Islet of Langerhans (tissue), 1 donor: ENCODE results near the gene RFX2.
"Not testable (repeated sequence)": the region's sequence is repeated elsewhere in the genome, so short reads cannot be mapped to it uniquely, and the experiment has no call there.

Experiments used
- FAIRE-seq: peaks from one replicate; lab custom pipeline; 2011; peaks lifted over from hg19 to GRCh38; lab: Jason Lieb, UNC

RFX2 gene

DNA sequence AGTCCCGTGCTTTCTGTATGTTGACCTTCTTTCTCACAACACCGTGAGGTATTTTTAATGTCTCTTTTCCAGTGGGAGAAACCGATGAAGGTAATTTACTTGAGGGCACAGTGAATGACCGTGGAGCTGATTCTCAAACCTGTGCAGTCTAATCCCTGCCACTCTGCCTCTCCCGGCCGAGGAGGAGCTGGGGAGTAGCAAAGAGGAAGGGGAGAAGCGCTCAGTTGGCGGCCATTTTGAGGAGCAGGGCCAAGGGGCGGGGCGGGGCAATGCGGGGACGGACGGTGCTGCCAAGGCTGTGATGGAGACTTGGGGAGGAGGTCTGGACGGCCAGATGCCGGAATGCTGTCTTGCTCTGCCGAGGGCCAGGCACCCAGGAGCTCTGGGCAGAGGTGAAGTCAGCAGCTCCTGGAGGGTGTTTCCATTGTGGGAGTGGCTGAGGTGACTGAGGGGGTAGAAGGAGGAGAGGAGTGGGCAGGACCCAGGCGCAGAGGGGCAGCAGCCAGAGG lies 120.0 kb downstream of the RFX2 start:
- no peak for FAIRE-seq

DNA sequence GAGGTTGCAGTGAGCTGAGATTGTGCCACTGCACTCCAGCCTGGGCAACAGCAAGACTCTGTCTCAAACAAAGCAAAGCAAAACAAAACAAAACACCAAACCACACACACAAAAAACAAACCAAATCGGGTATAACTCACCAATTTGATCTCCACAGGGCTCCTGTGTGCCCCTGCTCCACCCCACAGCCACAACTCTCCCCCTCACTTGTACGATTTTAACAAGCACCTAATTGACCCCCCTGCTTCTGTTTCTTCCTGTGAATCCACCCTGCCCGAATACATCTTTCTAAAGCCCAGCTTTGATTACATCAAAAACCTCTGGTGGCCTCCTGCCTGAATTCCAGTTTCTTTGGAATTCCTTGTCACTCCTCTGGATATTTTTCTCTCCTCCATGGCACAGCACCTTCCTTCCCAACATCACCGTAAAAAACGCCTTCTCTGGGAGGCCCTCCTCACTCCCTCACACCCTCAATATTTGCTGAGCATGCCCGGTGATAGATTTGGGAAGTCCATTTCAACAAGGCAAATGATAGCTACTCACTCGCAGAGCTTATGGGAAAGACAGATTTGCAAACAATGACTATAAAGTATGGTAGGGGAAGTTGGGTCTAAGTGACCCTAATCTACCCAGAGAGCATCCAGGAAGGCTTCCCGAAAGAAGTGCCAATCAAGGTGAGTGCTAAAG lies 120.8 kb downstream of the RFX2 start:
- FAIRE-seq = no peak

DNA sequence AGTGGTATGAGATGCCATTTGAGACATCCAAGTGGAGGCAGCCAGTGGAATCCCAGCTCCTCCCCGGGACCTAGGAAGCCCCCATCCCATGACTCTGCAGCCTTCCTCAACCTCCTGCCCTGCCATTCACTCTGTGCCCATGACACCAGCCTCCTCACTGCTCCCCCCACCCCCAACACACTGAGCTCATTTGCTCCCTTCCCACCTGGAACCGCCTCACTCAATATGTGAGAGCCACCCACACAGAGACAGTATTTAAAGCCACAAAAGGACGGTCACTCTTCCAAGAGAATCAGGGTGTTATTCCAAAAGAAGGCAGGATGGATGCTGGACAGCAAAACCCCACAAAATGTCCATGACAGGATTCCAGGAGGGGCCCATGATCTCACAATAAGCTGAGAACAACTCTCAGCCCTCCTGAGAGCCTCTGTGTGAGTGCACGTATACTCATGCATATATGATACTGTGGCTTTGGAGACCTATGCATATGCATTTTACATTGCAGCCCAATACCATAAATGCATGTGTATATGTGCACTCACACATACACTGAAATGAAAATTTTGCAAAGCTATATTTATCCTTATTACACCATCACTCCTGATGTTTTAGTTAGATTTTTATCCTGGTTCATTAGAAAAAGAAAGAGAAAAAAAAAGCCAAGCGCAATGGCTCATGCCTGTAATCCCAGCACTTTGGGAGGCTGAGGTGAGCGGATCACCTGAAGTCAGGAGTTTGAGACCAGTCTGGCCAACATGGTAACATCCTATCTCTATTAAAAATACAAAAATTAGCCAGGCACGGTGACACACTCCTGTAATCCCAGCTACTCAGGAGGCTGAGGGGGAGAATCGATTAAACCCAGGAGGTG lies 121.5 kb downstream of the RFX2 start:
- FAIRE-seq = no peak

DNA sequence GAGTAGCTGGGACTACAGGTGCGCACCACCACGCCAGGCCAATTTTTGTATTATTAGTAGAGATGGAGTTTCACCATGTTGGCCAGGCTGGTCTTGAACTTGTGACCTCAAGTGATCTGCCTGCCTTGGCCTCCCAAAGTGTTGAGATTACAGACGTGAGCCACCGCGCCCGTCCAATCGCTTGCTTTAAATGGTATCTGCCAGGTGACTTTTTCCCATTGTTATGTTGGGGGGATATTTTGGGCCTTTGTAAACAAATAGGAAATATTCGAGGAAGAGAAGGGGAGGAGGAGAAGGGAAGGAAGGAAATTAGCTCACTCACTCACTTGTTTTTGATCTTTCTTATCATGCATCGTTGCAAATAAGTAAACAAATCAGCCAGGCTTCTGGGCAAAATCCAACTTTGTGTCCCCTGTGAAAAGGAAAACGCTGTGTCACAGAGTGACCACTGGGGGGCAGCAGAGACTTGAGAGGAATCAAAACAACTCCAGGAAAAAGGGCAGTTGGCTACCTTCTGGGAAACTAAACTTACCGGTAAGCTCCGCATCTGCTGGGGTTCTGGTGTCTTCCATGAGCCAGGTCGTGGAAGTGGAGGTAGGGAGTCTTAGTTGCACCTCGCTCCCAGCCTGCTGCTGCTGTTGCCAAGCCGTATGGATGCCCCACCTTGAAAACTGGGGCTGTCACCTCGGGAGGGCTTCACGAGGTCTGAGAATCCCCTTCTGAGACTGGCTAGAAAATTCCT lies 123.1 kb downstream of the RFX2 start:
- FAIRE-seq = peak; percentile 61

DNA sequence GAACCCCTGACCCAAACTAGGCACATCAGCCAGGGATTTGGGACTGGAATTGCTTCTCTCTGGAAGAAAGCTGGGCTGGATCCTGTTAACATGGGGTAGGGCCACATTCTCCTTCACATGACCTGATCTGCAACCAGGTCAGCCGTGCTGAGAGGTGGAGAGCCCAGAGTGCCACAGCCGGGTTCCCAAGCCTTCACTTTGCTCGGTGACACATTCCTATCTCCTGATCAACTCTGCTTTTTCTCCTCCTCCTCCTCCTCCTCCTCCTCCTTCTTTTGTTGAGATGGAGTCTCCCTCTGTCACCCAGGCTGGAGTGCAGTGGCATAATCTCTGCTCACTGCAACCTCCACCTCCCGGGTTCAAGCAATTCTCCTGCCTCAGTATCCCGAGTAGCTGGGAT lies 124.5 kb downstream of the RFX2 start:
- FAIRE-seq = not testable (repeated sequence)

DNA sequence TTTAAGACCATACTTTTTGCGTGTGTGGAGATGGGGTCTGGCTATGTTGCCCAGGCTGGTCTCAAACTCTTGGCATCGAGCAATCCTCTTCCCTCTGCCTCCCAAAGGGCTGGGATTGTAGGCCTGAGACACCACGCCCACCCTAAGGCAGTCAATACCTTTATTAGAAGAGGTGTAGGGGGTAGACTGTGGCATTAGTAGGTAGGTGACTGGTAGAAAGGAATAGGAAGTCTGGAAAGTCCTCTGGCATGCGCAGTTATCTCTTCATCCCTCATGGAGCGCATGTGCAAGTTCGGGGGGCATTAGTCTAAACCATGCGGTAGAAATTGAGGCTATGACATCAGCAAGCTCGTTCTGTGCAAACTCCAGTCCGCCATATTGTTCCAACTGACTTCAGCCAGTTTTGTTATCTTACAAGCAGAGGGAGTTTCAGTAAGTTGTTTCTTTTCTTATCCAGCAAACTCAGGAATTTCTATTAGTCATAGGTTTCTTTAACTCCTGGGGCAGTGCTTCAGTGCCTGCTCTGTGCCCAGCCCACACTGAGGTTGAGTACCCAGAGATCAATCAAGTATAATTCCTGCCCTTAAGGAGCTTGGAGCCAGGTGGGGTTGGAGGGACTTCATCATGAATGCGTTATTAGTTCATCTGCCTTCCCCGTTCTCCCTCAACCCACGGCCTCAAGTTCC lies 125.1 kb downstream of the RFX2 start:
- FAIRE-seq = no peak

DNA sequence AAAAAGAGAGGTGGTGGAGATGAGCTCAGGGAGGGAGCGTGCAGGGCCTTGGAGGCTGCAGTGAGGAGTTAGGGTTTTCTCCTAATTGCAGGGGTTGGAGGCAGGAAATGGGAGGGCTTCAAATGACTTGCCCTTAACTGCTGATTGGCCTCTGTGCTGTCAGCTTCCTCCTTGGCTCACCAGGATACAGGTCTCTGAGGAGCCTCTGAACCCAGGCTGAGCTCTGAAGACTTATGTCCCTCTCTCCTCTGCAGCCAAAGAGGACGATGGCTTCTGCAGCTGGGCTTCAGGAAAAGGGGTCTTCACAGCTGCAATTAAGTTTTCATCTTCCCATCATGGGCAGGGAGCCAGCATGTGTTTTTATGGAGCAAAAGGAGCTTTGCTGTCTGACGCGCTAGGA lies 125.7 kb downstream of the RFX2 start:
- FAIRE-seq = no peak

DNA sequence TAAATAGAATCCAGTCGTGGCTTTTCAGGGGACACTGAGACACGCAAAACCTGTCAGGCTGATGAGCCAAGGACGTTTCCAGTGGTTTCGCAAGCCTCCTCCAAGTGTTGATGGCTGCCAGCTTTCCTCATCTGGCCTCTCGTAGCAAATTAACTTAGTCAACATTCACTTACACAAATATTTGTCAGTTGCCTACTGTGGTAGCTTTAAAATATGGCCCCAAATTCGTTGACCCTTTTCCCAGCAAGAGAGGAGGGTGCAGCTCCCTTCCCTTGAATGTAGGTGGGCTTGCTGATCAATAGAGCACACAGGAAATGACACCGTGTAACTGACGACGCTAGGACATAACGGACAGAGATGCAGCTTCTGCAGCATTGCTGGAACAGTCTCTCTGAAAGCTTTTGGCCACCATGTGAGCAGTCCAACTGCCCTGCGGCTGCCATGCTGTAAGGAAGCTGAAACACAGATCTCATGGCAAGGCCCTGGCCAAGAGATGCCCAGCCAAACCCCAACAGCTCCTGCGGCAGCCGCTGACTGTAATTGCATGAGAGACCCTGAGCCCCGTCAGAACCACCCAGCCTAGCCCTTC lies 126.8 kb downstream of the RFX2 start:
- no peak for FAIRE-seq

DNA sequence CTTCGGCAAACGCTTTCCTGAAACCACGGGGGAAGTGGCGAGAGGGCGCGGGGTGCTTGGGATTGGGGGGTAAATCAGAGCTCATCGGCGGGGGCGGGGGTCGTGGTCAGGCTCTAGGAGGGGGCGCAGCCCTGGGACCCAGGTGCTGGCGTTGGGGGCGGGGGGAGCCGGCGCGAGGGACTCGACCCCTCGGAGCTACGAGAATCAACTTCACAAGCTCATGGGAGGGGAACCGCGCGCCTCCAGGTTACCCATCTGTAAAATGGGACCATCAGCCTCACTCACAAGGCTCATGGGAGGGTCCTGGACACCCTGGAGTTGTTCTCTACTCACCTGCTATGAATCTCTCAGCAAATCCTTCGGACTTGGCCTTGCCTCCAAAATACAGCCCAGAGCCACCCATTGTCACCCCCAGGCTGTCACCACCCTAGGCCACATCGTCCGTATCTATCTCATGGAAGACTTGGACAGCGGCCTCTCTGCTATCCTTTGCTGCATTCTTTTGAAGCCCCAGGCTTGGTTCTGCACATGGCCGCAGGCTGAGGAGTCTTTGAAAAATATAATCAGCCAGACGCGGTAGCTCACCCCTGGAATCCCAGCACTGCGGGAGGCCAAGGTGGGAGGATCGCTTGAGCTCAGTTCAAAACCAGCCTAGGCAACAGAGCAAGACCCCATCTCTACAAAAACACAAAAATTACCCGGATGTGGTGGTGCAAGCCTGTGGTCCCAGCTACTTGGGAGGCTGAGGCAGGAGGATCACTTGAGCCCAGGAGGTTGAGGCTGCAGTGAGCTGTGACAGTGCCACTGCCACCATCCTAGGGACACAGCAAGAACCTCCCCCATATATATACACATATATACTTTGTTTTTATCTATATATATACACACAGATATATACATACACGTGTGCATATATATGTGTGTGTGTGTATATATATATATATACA lies 131.4 kb downstream of the RFX2 start:
- no peak for FAIRE-seq

DNA sequence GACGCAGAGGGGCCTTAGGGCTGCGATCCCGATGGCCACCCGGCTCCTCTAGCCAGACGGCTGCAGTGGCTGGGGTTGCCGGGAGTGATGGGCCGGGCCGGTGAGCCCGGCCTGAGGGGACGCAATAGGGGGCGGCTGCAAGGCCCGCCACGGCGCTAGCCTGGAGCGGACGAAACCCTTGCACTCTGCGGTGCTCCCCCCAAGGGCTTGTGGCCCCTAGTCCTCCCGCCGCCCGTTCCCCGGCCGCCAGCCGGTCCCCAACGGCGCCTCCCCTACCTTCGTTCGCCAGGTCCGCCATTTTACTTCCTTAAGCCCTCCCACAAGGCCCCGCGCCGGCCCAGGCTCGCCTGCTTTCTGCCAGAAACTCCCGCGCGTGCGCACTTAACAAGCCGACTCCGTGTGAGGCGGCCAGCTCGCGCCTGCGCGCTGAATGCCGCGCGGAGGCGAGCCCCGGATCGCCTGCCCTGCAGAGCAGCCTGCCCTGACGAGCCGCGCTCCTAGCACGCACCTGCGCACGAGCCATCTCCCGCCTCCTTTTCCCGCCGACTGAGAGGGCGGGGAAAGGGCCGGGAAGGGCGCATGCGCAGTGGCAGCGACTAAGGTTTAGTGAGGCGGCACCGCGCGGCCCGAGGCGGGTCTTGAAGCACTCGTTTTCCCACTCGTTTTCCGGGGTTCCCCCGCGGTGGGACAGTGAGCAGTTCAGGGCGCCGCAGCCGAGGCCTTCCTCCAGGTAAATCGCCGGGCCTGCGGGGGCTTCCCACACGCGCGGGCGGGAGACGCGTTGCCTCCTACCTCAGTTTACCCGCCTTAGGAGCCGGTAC lies 132.3 kb downstream of the RFX2 start, which contains the start of gene RANBP3:
Gene RANBP3, minus strand, starts transcription at position 356 of the 821 bp plus-strand sequence. Its CDS starts 58 bp downstream, at position 298.
- FAIRE-seq = no peak

DNA sequence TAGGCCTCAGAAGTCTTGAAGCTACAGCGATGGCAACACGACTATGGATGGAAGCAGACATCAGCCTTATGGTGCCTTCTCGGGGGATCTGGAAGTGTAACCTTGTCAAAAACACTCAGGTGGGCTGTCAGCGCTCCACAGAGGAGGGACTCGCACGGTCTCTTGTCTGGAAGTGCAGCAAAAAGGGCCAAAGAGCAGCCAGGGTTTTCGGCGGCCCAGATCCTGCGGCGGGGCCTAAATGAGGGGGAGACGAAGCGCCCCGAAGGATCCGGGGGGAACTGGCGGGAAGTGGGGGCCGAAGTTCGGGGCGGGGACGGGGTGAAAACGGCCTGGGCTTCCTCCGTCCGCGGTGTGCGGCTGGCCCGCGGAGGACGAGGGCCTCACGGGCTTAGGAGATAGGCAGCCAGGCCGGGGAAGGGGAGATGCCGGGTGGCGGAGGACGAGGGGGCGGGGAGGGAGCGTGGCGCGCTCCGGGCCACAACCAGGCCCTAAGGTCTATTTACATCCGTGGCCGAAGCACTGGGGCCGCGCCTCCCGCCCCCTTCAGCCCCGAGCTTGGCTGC lies 133.0 kb downstream of the RFX2 start:
- FAIRE-seq = no peak

DNA sequence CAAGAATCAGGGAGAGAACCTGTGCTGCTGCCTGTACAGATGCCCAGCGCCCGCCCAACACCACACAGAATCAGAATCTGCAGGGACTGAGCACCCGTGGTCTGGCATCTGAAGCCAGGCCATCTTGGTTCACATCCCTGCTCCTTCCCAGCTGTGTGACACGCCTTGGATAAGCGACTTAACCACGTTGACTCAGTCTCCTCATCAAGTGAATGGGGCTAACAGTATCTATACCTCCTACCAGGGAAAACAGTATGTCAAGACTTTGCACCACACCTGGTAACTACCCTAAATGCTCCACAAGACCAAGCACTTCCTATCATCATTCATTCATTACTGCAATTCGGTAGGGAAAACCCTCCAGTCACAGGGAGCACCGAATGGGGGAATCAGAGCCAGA lies 133.5 kb downstream of the RFX2 start:
- FAIRE-seq = no peak

DNA sequence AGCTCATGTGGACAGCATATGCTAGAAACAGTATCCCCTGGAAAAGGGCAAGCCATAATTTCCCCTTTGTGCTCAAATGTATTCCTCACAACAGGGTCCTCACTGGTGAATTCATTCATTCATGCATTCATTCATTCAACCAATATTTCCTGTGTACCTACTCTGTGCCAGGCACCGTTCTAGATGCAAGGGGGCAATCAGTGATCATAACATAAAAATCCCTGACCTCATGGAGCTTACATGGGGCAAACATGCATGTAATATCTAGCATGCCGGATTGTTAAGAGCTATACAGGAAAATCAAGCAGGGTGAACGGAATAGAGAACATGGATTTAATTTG lies 134.9 kb downstream of the RFX2 start:
- FAIRE-seq = no peak

DNA sequence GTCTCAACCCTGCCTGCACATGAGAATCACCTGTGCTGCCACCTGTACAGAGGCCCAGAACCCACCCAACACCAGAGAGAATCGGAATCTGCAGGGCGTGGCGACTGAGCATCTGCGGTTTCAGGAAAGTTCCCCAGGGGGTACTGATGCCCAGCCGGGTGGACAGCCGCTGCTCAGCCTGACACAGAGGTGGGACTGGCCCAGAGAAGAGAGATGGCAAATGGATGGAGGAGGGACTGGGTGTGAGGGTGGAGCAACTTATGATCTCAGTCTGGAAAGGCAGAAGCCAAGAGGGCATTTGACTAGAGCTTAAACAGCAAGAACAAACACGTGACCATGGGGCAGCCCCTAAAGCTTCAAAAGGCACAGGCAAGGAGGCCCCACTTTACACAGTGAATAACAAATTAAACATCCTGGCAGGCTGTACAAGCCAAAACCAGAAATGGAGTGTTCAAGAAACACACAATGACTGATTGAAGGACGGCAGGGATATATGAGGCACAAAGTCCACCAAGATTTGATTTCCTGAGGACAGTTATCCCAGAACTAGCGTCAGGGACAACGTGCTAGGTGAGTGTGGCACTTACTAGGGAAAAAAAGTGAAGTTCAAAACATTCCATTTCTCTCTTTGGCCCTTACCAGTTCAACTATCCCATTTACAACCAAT lies 135.4 kb downstream of the RFX2 start:
- no peak for FAIRE-seq

DNA sequence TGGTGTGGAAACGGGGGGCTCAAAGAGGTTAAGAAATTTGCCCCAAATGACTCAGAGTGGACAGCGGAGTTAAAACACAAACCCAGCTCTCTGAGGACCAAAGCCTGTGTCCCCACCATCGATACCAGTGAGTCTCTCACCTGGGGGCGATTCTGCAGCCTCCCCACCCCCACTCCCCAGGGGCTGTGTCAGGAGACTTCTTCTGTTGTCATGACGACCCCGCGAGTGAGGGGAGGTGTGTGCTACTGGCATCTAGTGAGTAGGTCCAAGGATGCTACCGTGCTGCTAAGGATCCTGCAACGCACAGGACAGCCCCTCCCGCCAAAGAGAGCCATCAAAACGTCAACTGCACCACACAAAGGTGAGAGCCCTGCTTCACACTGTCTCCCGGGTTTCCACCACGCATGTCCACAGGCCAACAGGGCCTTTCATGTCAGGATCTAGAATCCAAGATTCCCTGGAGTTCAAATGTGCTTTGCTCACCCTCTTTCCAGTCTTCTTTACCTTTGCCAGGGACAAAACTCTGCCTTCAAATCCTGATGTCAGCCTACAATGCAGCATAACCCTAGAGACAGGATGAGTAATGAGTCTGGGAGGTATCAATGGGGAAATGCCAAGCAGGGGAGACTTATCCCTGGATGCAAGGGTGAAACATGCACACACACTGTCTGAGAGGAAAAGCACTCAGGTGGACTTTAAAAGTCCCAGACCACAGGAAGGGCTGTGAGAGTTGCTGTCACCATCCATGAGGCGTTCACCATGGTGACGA lies 136.2 kb downstream of the RFX2 start:
- no peak for FAIRE-seq

DNA sequence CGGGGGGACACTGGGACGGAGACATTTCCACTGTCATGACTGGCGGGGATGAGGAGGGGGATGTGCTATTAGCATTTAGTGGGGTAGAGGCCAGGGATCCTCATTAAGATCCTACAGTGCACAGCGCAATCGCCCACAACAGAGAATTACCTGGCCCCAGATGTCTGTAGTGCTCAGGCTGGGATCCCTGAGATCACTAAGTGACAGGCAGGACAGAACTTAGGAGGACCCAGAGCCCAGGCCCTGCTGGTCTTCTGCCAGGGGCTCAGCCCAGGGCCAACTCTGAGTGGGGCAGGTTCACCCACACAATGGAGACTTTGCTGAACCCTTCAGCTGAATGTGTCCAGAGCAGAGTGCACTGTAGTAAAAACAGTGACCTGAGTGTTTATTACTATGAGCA lies 136.9 kb downstream of the RFX2 start:
- FAIRE-seq = no peak

DNA sequence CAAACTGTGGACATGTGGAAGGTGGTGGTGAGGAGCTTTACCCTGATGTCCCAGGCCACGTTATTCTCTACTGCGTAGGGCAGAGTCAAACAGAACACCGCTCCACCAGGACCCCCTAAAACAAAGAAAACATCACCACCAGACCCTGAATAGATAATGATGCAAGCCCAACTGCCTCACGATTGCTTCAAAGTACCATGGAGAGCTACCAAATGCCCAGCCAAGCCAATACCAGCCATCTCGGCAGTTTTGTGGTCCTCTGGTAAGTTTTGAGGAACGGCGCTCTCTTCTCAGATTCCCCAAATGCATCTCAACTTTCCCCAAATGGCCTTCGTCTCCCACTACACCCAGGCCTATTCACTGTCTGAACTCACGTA lies 138.0 kb downstream of the RFX2 start:
- FAIRE-seq = no peak

DNA sequence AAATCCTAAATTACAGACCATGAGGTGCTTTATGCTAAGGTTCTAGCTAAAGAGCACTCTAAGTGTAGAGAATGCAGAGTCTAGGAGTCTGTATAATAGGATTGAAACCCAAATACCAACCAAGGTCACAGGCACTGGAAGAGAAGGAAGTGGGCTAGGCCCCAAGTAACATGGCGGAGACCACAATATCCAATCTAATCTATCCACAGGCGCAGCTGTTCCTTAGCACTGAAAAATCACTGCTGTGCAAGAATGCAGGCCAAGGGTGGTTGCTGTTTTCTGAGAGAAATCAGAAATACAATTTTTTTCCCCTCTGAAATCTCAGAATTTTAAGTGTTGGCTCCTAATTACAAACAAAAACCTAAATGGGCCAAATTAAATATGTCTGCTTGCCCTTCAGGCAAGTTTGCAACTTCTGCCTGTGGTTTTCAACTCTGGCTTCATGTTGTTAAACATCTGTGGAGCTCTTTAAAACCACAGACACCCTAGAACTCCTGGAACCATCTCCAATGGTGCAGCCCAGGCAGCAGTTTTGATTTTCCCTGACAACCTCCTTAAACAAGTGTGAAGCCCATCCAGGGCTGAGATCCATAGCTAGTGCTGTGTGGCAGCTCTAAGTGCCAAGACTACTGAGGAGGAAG lies 138.5 kb downstream of the RFX2 start:
- FAIRE-seq = no peak
